ENCODE results near the gene SAFB.
A peak's percentile ranks its signal among the peaks of the same experiment; 100 is the strongest.

Gene SAFB

GRCh38 chr19:5622465-5623396, at the start of gene SAFB, which contains the start of gene SAFB2:
TSS of gene SAFB (plus strand) at chr19:5623083. CDS start at chr19:5623206, 123 bp downstream.
TSS of gene SAFB2 (minus strand) at chr19:5622776. CDS start at chr19:5622715, 61 bp downstream.
- peak; percentile 99 for DNase-seq

- no peak for DNase-seq
Measured at GRCh38 chr19:5575590-5575989, 47.3 kb upstream of the SAFB start.

GRCh38 chr19:5578097-5578846, 44.6 kb upstream of the SAFB start:
- DNase-seq = peak; percentile 53

- no peak for DNase-seq
Measured at GRCh38 chr19:5579286-5579685, 43.6 kb upstream of the SAFB start.

GRCh38 chr19:5579697-5580096, 43.2 kb upstream of the SAFB start:
- DNase-seq = no peak

DNA sequence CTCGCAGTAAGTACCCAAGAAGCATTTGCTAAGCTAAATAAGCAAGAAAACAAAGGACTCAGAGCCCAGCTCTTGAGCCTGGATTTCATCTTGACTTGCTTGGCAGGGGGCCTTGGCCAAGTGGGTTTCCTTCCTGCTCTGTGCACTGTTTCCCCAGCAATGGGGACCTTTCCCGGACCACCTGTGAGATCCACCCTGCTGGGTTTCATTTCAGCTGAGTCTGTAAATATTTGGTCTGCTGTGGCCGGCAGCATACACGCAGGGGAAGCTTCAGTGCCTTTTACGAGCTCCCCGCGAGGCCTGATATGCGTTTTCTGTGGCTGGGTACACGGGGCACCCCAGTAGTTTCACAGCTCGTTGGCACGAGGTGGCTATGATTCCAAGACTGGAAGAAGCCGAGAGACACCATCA, 42.7 kb upstream of the SAFB start:
- no peak for DNase-seq

DNA sequence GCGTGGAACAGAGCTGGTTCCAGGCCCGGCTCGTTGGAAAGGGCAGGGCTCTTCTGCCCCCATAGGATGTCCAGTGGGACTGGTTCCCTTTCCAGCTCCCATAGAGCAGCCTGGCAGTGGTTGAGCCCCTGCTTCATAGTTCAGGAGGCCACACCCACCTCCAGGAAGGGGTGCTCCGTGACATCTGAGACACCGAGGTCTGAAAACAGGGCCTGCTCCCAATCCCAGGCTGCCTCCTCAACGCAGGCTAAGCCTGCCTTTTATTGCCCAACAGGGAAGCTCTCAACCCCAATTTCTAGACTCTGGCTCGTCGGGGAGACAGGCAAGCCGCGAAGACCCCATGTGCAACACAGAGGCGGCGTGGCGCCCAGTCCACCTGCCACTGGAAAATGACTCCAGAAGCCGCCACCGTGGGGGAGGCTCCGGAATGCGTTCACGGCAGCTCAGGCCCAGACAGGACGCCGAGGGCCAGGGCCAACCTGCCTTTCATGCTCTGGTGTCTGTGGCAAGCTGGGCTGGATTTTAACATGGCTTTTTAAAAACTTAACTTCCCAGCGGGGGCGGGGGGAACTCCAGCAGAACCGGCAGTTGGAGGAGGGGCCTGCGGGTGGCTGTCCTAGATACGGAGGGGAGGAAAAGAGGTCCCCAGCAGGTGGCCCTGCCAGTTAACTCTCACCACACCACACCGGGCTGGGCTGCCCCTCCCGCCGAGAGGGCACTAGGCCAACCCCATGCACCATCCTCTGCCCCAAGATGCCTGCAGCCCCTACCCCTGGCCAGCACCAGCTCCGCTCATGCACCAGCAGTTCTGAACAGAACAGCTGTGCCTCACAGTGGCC, 37.2 kb upstream of the SAFB start:
- DNase-seq = no peak

GRCh38 chr19:5586300-5587070, 36.4 kb upstream of the SAFB start:
- no peak for DNase-seq

- DNase-seq = no peak
Measured at GRCh38 chr19:5587071-5587455, 35.8 kb upstream of the SAFB start.

DNA sequence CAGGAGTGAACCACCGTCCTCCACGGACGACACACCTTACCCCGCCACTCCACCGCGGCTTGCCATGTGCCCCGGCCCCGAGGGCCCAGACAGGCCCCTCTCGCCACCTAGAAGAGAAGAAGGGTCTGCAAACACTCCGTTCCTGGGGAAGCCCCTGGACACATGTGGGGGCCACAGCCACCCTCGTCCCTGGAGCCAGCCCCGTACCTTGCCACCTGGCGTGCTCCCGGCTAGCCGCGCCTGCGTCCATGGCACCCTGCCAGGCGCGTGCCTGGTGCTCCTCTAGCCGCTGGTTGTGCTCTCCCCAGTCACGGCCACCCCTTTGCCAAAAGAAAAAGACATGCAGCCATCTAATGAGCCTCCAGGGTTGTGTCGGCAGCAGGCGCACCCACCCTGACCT, 35.2 kb upstream of the SAFB start:
- no peak for DNase-seq

DNA sequence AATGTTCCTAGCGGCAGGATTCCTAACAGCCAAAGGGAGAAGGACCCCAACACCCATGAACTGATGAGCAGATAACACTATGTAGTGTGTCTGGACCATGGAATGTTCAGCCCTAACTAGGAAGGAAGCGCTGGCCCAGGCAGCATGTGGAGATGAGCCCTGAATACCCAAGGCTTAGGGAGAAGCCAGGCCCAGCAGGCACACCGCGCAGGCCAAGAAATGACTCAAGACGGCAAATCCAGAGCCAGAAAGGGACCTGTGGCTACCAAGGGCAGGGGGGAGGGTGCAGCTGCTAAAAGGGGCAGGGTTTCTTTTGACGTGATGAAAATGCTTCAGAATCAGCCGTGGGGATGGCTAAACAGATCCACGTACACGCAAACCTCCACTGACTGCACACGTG, 34.4 kb upstream of the SAFB start:
- no peak for DNase-seq

DNA sequence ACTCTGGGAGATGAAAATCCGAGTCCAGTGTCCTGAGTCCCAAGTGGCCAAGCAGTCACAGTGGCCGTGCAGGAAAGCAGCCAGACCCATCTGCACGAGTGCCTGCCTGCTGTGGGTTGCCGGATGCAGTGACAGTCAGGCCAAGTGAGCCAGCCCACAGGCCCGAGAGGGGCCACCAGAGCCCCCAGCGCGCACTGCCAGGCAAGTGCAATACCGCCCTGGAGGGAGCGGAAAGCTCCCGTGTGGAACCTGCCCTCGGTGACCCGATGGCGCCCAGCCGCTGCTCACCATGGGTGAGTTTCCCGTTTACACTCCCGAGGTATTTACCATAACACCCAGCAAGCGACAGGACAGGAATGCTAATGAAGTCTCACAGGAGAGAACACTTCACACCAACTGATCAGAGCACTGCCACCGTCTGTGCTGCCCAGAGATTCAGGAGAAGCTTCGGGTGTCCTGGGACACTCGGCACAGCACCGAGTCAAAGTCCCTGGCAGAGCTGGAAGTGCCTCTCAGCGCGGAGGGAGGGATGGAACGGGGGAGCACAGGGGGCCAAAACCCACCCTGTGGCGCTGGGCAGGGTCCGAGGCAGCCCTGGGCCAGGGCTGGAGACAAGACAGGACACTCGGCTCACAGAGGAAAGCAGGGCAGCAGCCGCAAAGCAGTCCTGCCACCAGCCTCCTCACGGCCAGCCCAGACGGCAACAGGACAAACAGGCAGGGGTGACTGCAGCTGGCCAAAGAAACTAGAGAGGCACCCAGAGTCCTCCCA, 33.8 kb upstream of the SAFB start:
- DNase-seq = no peak

DNA sequence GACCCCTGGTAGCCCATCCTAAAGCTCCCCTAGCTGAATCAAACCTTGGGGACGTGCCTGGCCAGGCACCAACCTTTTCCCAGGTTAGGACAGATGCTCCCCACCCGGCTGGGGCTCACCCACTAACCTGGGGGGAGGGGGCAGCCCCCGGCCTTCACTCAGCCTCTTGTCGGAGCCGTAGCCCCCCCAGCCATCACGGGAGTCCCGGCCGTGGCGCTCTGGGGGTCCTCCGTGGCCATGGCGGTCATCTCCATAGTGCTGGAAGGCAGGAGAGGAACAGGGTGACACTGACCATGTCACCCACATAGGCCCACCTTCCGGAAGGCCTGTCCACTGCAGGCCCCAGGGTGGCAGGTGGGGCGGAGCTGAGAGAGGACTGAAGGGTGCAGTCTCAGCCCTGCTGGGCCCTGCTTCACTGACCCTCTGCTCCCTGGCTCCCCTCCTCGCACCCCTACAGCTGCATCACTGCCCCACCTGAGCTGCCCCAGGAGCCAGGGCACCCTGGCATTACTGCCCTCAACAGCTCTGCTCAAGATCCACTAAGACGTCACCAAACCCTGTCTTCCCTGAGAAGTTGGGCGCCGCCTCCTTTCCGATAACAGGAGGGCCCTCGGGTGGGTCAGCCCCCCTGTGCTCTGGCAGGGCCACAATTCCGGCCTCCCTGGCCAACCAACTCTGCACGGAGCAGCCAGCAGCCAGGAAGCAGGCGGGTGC, 32.6 kb upstream of the SAFB start:
- no peak for DNase-seq

DNA sequence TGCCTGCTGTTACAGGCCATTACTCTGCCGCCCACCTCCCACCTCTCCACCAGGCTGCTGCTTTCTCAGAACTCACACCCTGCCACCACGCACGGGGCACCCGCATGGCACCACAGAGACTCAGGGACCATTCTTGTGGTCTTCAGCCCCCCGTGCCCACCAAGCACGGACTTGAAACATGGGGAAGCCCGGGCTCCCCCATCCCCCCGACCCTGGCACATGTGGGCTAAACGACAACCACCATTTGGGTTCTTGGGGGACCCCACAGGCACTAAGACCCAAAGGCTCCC, 32.1 kb upstream of the SAFB start:
- DNase-seq = no peak

GRCh38 chr19:5591476-5591875, 31.4 kb upstream of the SAFB start:
- DNase-seq = no peak

- no peak for DNase-seq
Measured at GRCh38 chr19:5592531-5593342, 30.1 kb upstream of the SAFB start.

GRCh38 chr19:5593343-5594255, 29.3 kb upstream of the SAFB start:
- DNase-seq = no peak

DNA sequence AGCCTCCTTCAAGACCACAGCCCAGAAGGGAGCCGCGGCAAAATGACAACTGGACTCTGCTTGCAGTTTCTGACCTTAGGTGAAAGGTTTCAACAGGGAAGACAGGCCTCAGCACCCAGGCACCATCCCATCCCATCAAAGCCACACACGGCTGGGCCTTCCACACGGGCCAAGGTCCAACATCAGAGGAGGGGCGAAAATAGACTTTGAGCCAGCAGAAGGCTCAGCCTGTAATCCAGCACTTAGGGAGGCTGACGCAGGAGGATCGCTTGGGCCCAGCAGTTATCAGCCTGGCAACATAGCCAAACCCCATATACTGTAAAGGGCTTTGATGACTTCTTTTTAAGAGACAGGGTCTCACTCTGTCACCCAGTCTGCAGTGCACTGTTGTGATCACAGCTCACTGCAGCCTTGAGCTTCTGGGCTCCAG, 28.3 kb upstream of the SAFB start:
- DNase-seq = no peak

DNA sequence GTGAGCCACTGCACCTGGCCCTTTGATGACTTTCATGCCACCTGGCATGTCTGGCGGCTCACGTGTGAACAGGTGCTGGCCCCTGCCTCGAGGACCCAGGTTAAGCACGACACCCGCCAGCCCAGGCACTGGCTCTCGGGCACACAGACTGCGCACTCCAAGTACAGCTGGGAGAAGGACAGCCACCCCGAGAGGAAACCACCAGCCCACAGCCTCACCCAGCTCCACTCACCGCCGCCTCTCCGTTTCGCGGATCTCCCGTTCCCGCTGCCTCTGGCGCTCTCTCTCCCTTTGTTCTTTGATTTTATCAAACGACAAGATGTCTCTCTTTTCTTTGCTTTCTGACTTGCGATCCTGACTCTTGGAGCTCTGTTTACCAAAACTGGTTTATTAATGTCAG, 27.8 kb upstream of the SAFB start:
- no peak for DNase-seq

Data from fibroblast of upper back skin (primary cell).